HUDEP-2 (cell line): ENCODE data around the gene FRY.

Experiments used
- DNase-seq, 76 experiments: peaks; one replicate each; lab custom pipeline; 2025; ENCODE audit not compliant: unreplicated experiment in 76 of 76; lab: John Stamatoyannopoulos, UW

The FRY gene

DNA sequence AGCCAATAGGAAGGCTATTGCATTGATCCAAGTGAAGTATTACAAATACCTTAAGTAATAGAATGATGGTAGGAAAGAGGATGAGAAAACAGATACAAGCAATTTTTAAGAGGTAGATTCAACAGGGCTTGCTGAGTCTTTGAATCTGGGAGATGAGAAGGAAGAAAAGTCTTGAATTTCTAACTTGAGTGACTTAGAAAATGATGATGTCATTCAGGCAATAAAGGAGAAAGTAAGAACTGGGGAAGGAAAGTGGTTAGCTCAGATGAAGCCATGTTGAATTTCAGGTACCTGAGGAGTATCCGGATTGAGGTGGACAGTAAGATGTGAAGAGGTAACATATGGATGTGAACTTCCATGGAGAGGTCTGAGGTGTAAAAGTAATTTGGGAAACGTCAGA is 15.5 kb upstream of the FRY start:
- DNase-seq, result no peak

- no peak for DNase-seq
These were observed 14.9 kb upstream of the FRY start for GRCh38 chr13:32016631-32017030.

- DNase-seq, result no peak
These were observed 14.1 kb upstream of the FRY start for GRCh38 chr13:32017474-32017873.

DNA sequence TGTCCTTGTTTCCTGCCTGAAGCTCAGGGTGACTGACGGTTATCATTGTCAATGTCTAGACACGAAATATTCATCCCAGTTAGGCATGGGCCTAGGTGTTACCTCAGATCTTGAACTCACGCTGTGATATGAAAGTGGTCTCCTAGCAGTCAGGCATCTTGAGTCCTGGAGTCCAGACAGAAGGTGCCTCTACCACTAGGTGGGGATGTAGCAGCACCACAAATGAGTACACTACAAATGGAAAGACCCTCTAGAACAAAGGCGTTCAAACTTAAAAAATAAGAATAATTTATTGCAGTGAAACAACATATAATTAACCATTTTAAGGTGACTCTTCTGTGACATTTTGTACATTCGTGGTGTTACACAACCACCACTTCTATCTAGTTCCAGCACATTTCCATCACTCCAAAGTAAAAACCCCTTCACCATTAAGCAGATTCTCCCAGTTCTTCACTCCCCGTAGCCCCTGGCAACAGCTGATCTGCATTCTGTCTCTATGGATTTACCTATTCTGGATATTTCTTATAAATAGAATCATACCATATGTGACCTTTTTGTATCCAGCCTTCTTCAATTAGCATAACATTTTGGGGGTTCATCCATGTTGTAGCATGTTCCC is 11.9 kb upstream of the FRY start:
- peak in 11 of 76 experiments; percentile 3 to 41 (median 16) for DNase-seq

- DNase-seq, result no peak
These were observed 9.8 kb upstream of the FRY start for GRCh38 chr13:32021785-32022184.

GRCh38 chr13:32022311-32022710 is 9.3 kb upstream of the FRY start:
- DNase-seq, result no peak

DNA sequence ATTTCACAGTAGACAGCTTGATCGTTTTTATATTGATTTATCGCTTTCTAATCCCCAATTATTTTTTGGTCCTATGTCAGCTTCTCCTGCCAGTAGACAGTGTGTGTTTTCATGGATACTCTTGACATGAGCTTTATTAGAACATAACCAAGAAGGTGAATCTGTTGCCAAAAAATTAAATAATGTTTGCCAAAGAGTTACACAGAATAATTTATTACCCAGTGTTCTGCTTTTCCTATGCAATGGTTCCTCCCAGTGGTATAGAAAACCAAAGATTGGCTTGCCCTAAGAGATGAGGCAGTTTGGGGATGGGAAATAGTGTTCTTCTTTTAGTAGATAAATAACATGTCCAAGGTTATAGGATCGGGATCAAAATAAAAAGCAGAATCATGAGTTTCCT is 8.5 kb upstream of the FRY start:
- no peak for DNase-seq

GRCh38 chr13:32023698-32024097 is 7.9 kb upstream of the FRY start:
- DNase-seq, result no peak

GRCh38 chr13:32024750-32025149 is 6.8 kb upstream of the FRY start:
- no peak for DNase-seq

- no peak for DNase-seq
These were observed 5.8 kb upstream of the FRY start for GRCh38 chr13:32025730-32026129.

DNA sequence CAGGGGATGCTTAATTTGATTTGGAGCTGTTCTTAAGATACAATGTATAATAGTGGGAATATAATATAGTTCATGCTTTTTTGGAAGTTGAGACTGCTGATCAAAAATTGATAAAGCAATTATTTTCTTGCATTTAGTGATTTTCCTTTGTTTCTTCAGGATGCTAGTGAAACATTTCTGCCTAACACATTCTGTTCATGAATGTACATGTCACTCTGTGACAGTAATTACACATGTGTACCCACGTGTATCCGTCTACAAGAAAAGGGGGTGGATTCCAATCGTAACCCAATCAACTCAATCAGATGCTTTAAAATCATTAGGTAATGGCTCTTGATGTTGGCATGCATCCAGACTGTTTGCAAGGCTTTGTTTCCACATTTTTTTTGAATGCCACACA is 5.0 kb upstream of the FRY start:
- no peak for DNase-seq

DNA sequence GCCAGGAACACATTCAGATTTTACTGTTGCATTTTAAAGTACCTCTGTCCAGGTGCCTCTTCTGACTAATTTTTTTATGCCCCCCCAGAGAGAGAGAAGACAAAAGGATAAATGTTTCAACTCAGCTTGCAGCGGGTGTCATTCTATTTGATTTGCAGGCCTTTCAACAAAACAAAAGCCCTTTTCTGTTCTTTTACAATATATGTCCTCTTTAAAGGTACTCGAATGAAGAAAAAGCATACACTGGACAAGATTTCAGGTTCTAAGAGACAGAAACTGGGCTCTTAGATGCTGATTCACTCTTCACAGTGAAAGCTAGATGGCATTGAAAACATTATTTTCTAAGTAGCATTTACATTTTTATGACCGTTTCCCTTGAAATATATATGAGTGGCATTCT is 2.9 kb upstream of the FRY start:
- DNase-seq, result no peak

DNA sequence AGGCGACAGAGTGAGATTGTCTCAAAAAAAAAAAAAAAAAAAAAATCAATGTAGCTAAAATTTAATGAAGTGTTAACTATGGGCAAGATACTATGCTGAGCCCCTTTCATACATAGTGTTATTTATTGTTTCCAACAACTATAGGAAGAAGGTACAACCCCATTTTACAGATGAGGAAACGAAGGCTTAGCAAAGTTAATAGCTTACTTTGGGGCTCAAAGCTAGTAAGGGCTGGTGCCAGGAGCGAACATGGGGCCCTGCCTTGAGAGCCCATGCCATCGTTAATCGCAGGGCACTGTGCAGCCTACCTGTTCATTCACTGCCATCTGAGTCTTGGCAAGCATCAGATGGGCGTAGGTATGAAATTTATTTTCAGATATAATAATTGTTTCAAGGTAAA is 1.9 kb upstream of the FRY start:
- no peak for DNase-seq

GRCh38 chr13:32031815-32032370 is 319 bp downstream of the FRY start:
- no peak for DNase-seq

- no peak for DNase-seq
These were observed 1.2 kb downstream of the FRY start for GRCh38 chr13:32032759-32033158.

DNA sequence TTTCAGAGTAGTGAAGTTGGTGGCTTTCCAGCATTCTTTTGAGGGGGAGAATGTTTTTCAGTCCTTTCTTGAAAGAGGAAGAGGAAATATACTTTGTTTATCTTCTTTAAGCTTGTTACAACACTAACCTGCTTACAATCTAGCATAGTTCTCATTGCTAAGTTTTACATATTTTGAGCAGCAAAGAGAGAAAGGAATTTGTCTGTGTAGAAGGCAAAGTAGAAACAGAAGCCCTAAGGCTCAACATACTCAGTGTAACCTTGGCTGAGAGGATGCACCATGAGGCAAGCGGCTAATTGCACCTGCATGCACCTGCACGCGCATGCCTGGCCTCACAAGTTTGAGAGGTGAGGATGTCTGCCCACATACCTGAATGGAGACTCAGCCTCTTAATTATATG is 2.2 kb downstream of the FRY start:
- no peak for DNase-seq

GRCh38 chr13:32035716-32036115 is 4.1 kb downstream of the FRY start:
- no peak for DNase-seq

- DNase-seq, result no peak
These were observed 4.6 kb downstream of the FRY start for GRCh38 chr13:32036126-32036695.

- DNase-seq, result no peak
These were observed 5.2 kb downstream of the FRY start for GRCh38 chr13:32036757-32037156.

GRCh38 chr13:32037471-32037870 is 5.9 kb downstream of the FRY start:
- DNase-seq, result no peak

GRCh38 chr13:32038343-32038742 is 6.8 kb downstream of the FRY start:
- DNase-seq, result no peak

- DNase-seq, result no peak
These were observed 7.5 kb downstream of the FRY start for GRCh38 chr13:32039056-32039455.

- no peak for DNase-seq
These were observed 8.0 kb downstream of the FRY start for GRCh38 chr13:32039528-32039927.
